Measurements from ENCODE around the gene ZNF526. TPM values are rescaled to one million over a fixed set of nuclear protein-coding genes. Genes with fewer than 3 reads are reported as not detected.

Gene ZNF526
- total and polyA plus RNA-seq, 9 of the 15 experiments (the other 6 are each of a cell fraction or from before 2014, with no cell fraction given): 1.3 to 17.9 (median 6.2) TPM

GRCh38 chr19:42253245-42254088 is 33.4 kb downstream of the ZNF526 start (continued):
- no peak for TF ChIP-seq EWSR1 (IDR thresholded peaks at IDR 0.05; ENCODE audit: borderline replicate concordance, low read depth, partially characterized antibody)
- TF ChIP-seq SP1 (CRISPR knock-in tag; IDR thresholded peaks at IDR 0.05): no peak
- no peak for TF ChIP-seq SNRNP70 (optimal IDR thresholded peaks at IDR 0.05; ENCODE audit: low read depth, low read length)
- TF ChIP-seq ZNF146 (CRISPR knock-in tag; IDR thresholded peaks at IDR 0.05; ENCODE audit: unreplicated experiment): no peak
- TF ChIP-seq HDAC1 (IDR thresholded peaks at IDR 0.05): peak in 1 of 2 experiments; percentile 74; a peak in 2 of 4 replicates
- TF ChIP-seq BCOR (IDR thresholded peaks at IDR 0.05): no peak
- no peak for TF ChIP-seq U2AF2 (optimal IDR thresholded peaks at IDR 0.05; ENCODE audit: low read depth, low read length)
- TF ChIP-seq USF2 (CRISPR knock-in tag; IDR thresholded peaks at IDR 0.05): peak; percentile 68
- 0 out of 2 replicates have a peak, but pooled peaks have one; percentile 29 for TF ChIP-seq ETV5 (CRISPR knock-in tag; IDR thresholded peaks at IDR 0.05; ENCODE audit: low read depth)
- no peak for TF ChIP-seq NR2C2 (CRISPR knock-in tag; IDR thresholded peaks at IDR 0.05)
- no peak for TF ChIP-seq NR2C2 (tag; IDR thresholded peaks at IDR 0.05)
- no peak for TF ChIP-seq ZNF174 (CRISPR knock-in tag; IDR thresholded peaks at IDR 0.05)
- no peak for TF ChIP-seq CTCFL (IDR thresholded peaks at IDR 0.05; ENCODE audit: borderline replicate concordance, insufficient read depth, low read depth, low read length, poor library complexity, severe bottlenecking)
- no peak for TF ChIP-seq LCOR (CRISPR knock-in tag; IDR thresholded peaks at IDR 0.05)
- no peak for TF ChIP-seq CREM (IDR thresholded peaks at IDR 0.05; ENCODE audit: low read depth)
- no peak for TF ChIP-seq FOXK1 (CRISPR knock-in tag; IDR thresholded peaks at IDR 0.05; ENCODE audit: borderline replicate concordance)
- TF ChIP-seq ZFX (CRISPR knock-in tag; IDR thresholded peaks at IDR 0.05): peak; percentile 39
- no peak for TF ChIP-seq SMC3 (conservative IDR thresholded peaks at IDR 0.05; ENCODE audit: insufficient read depth, low read depth, low read length)
- no peak for TF ChIP-seq KDM2B (CRISPR knock-in tag; IDR thresholded peaks at IDR 0.05)
- TF ChIP-seq ILK (tag; IDR thresholded peaks at IDR 0.05; ENCODE audit: borderline replicate concordance, low read depth): no peak
- TF ChIP-seq TAF15 (IDR thresholded peaks at IDR 0.05; ENCODE audit: low read depth, low read length): no peak
- no peak for TF ChIP-seq ZNF280B (CRISPR knock-in tag; IDR thresholded peaks at IDR 0.05)

Measured in K562 (cell line).